Liver (tissue), 9 donors: ENCODE results near the gene GDF3. TPM values are rescaled to one million over a fixed set of nuclear protein-coding genes. Genes with fewer than 3 reads are reported as not detected.

ENCODE experiments used
- DNase-seq: peaks from one replicate; pipeline ENCODE4 v3.0.0-alpha.2; 2017; ENCODE audit warnings: low spot score
- H3K27ac ChIP-seq, 2 donors: one replicate each; pipeline ENCODE4 v1.7.0; 2013; ENCODE audit warnings: inconsistent platforms in 2 of 2, low read length in 2 of 2, control low read depth in 1 of 2, low read depth in 1 of 2, mild to moderate bottlenecking in 1 of 2
- H3K27me3 ChIP-seq, 4 donors: one replicate each; pipeline versions ENCODE4 v1.6.1 to v1.7.0; 2013; ENCODE audit warnings: low read length in 3 of 4, inconsistent platforms in 1 of 4, mild to moderate bottlenecking in 1 of 4, moderate library complexity in 1 of 4; ENCODE audit not compliant: control insufficient read depth in 4 of 4, insufficient read depth in 4 of 4
- H3K36me3 ChIP-seq, 4 donors: one replicate each; pipeline versions ENCODE4 v1.6.1 to v1.7.0; 2013; ENCODE audit warnings: low read length in 3 of 4, mild to moderate bottlenecking in 3 of 4, low read depth in 1 of 4, moderate library complexity in 1 of 4; ENCODE audit not compliant: control insufficient read depth in 4 of 4, insufficient read depth in 3 of 4
- H3K4me1 ChIP-seq, 4 donors: one replicate each; pipeline versions ENCODE4 v1.6.1 to v1.7.0; 2013; ENCODE audit warnings: low read length in 3 of 4, mild to moderate bottlenecking in 3 of 4, moderate library complexity in 1 of 4; ENCODE audit not compliant: control insufficient read depth in 4 of 4, insufficient read depth in 4 of 4
- H3K4me3 ChIP-seq, 3 donors: one replicate each; pipeline versions ENCODE4 v1.6.1 to v1.7.0; 2013; ENCODE audit warnings: low read length in 3 of 3, control low read depth in 1 of 3, low read depth in 1 of 3, mild to moderate bottlenecking in 1 of 3
- H3K9ac ChIP-seq, 2 donors: one replicate each; pipeline ENCODE4 v1.7.0; 2013; ENCODE audit warnings: low read length in 2 of 2, mild to moderate bottlenecking in 2 of 2, moderate library complexity in 2 of 2, control low read depth in 1 of 2, low read depth in 1 of 2
- H3K9me3 ChIP-seq, 4 donors: one replicate each; pipeline versions ENCODE4 v1.6.1 to v1.7.0; 2013; ENCODE audit warnings: low read length in 3 of 4; ENCODE audit not compliant: control insufficient read depth in 4 of 4
- ATF3 ChIP-seq: IDR thresholded peaks from 2 replicates; pipeline ENCODE4 v1.6.1; 2016; ENCODE audit warnings: antibody characterized with exemption
- CTCF ChIP-seq: fragments of 150-350 bp; IDR thresholded peaks from 2 replicates; pipeline ENCODE4 v1.5.1; 2017; ENCODE audit warnings: improper control_type of control experiment, low read depth, low read length; ENCODE audit not compliant: missing input control
- EGR1 ChIP-seq, 2 donors: IDR thresholded peaks; 2 replicates each; pipeline ENCODE4 v1.6.1; 2016 to 2018; ENCODE audit warnings: antibody characterized with exemption in 2 of 2, low read depth in 2 of 2
- FOXA1 ChIP-seq: IDR thresholded peaks from 2 replicates; pipeline ENCODE4 v1.6.1; 2016; ENCODE audit warnings: antibody characterized with exemption
- FOXA2 ChIP-seq: IDR thresholded peaks from 2 replicates; pipeline ENCODE4 v1.6.1; 2016; ENCODE audit warnings: antibody characterized with exemption
- GABPA ChIP-seq, 2 donors: IDR thresholded peaks in 1 of 2; conservative IDR thresholded peaks in 1 of 2; 2 replicates each; pipeline ENCODE4 v1.6.1; 2016; ENCODE audit warnings: antibody characterized with exemption in 2 of 2, mild to moderate bottlenecking in 1 of 2, moderate library complexity in 1 of 2
- HNF4A ChIP-seq, 2 donors: conservative IDR thresholded peaks; 2 replicates each; pipeline ENCODE4 v1.6.1; 2016; ENCODE audit warnings: antibody characterized with exemption in 2 of 2, mild to moderate bottlenecking in 2 of 2
- HNF4G ChIP-seq: IDR thresholded peaks from 2 replicates; pipeline ENCODE4 v1.6.1; 2016; ENCODE audit warnings: antibody characterized with exemption
- JUND ChIP-seq, 2 donors: IDR thresholded peaks; 2 replicates each; pipeline ENCODE4 v1.6.1; 2016; ENCODE audit warnings: antibody characterized with exemption in 2 of 2
- MAX ChIP-seq: IDR thresholded peaks from 2 replicates; pipeline ENCODE4 v1.6.1; 2016; ENCODE audit warnings: antibody characterized with exemption
- NR2F2 ChIP-seq: IDR thresholded peaks from 2 replicates; pipeline ENCODE4 v1.6.1; 2016; ENCODE audit warnings: antibody characterized with exemption
- RAD21 ChIP-seq, 2 donors: IDR thresholded peaks; 2 replicates each; pipeline ENCODE4 v1.6.1; 2016; ENCODE audit warnings: antibody characterized with exemption in 2 of 2, mild to moderate bottlenecking in 2 of 2
- REST ChIP-seq: IDR thresholded peaks from 2 replicates; pipeline ENCODE4 v1.6.1; 2016; ENCODE audit warnings: antibody characterized with exemption, mild to moderate bottlenecking
- RXRA ChIP-seq, 2 donors: IDR thresholded peaks; 2 replicates each; pipeline ENCODE4 v1.6.1; 2017 to 2018; ENCODE audit warnings: antibody characterized with exemption in 2 of 2, mild to moderate bottlenecking in 1 of 2
- SP1 ChIP-seq: IDR thresholded peaks from 2 replicates; pipeline ENCODE4 v1.6.1; 2018; ENCODE audit warnings: antibody characterized with exemption, mild to moderate bottlenecking
- TAF1 ChIP-seq: conservative IDR thresholded peaks from 2 replicates; pipeline ENCODE4 v1.6.1; 2016; ENCODE audit warnings: antibody characterized with exemption, mild to moderate bottlenecking
- YY1 ChIP-seq: IDR thresholded peaks from 2 replicates; pipeline ENCODE4 v1.6.1; 2016; ENCODE audit warnings: antibody characterized with exemption, mild to moderate bottlenecking
- ZBTB33 ChIP-seq: IDR thresholded peaks from 2 replicates; pipeline ENCODE4 v1.6.1; 2016; ENCODE audit warnings: antibody characterized with exemption
- WGBS: extraction: QIAGEN DNeasy Blood & Tissue Kit; methylation state at CpG from one replicate; pipeline ENCODE4 v1.1.7; 2013; 5-methylcytosine and 5-hydroxymethylcytosine counted together
- polyA plus RNA-seq, 2 donors: library from polyadenylated mRNA; stranded (reverse) in 1 of 2; unstranded in 1 of 2; fragments of 200-250 nt in 1 of 2; fragments of >200 nt in 1 of 2; fragmentation: Nextera tagmentation in 1 of 2; extraction: Ambion mirVana in 1 of 2; gene quantifications; one replicate each; pipeline versions ENCODE4 v1.2.1 to v1.2.3, GENCODE V29; 2013 to 2015
- total RNA-seq, 2 donors: library from RNA; depleted of rRNA; stranded (reverse); fragments of >200 nt; gene quantifications; one replicate each; pipeline ENCODE4 v1.2.3, GENCODE V29; 2014
- donor health status: healthy.
- donor health status: healthy.
- donor health status: healthy.
- donor health status: healthy.
- donor health status: healthy.

Gene GDF3
- total and polyA plus RNA-seq, 4 donors: not detected

- 74% methylated on average over 2 of the region's 2 CpGs for WGBS
- Histone ChIP-seq H3K4me3 (no peak overlapping the region), H3K36me3 (no peaks in the 10 kb centered on the region), H3K9ac (no peak overlapping the region), H3K27me3 (no peaks in the 10 kb centered on the region), H3K9me3 (no peaks in the 10 kb centered on the region), H3K4me1 (no peaks in the 10 kb centered on the region), H3K27ac (no peak overlapping the region)
- DNase-seq: no peak
- no peak for TF ChIP-seq FOXA2
- no peak for TF ChIP-seq RAD21 (IDR thresholded peaks at IDR 0.05)
- no peak for TF ChIP-seq FOXA1
- TF ChIP-seq HNF4A (conservative IDR thresholded peaks at IDR 0.05): no peak
- TF ChIP-seq SP1: no peak
Observed at GRCh38 chr12:7681535-7681934, 14.0 kb downstream of the GDF3 start.

GRCh38 chr12:7679251-7680045 is 16.1 kb downstream of the GDF3 start:
- no peaks in the 10 kb centered on the region for H3K9me3 ChIP-seq
- no peak overlapping the region for H3K9ac ChIP-seq
- H3K4me1 ChIP-seq: no peaks in the 10 kb centered on the region
- WGBS: 65% methylated on average over 9 of the region's 9 CpGs
- DNase-seq: no peak
- H3K36me3 ChIP-seq: no peaks in the 10 kb centered on the region
- no peaks in the 10 kb centered on the region for H3K27me3 ChIP-seq
- H3K27ac ChIP-seq: no peak overlapping the region
- H3K4me3 ChIP-seq: no peak overlapping the region
- TF ChIP-seq NR2F2 (no peak), MAX (no peak), ZBTB33 (no peak), SP1 (no peak), GABPA (IDR thresholded peaks at IDR 0.05 in 1 of 2, conservative IDR thresholded peaks at IDR 0.05 in 1 of 2) (no peak), RXRA (IDR thresholded peaks at IDR 0.05) (no peak), JUND (IDR thresholded peaks at IDR 0.05) (no peak), CTCF (no peak), RAD21 (IDR thresholded peaks at IDR 0.05) (no peak), YY1 (no peak), HNF4G (no peak), REST (no peak), ATF3 (no peak), EGR1 (IDR thresholded peaks at IDR 0.05; ENCODE audit: low read depth in 2 of 2) (no peak), HNF4A (conservative IDR thresholded peaks at IDR 0.05) (no peak), FOXA1 (no peak), FOXA2 (no peak), TAF1 (no peak)
